GM21515 (cell line): ENCODE data around the gene MMP28.

Experiments
- ATAC-seq: cut with Tn5 transposase; IDR thresholded peaks from one replicate; pipeline ENCODE4 v1.9.1; 2021; ENCODE audit not compliant: unreplicated experiment

Gene MMP28

DNA sequence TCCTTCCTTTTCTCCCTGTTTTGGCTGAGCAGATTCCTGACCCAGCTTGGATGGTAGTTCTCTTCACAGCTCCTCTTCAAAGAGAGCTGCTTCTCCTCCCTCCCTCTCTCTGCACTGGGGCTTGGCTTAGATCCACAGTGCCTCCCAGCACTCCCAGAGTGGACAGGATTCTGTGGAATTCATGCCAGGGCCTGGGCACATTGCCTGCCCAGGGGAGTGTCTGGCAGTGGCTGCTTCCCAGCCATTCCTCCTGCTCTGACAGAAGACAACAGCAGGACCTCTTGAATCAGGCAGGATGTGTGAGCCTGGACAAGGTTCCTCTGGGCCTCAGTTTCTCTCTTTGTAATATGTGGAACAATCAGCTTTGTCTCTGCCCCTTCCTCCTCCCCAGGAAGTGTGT lies 4.5 kb upstream of the MMP28 start:
- ATAC-seq: no peak

GRCh38 chr17:35797918-35798317 lies 2.5 kb upstream of the MMP28 start:
- ATAC-seq: no peak

GRCh38 chr17:35797370-35797769 lies 1.9 kb upstream of the MMP28 start:
- ATAC-seq: no peak

- no peak for ATAC-seq
Observed at GRCh38 chr17:35796942-35797341, 1.5 kb upstream of the MMP28 start.

DNA sequence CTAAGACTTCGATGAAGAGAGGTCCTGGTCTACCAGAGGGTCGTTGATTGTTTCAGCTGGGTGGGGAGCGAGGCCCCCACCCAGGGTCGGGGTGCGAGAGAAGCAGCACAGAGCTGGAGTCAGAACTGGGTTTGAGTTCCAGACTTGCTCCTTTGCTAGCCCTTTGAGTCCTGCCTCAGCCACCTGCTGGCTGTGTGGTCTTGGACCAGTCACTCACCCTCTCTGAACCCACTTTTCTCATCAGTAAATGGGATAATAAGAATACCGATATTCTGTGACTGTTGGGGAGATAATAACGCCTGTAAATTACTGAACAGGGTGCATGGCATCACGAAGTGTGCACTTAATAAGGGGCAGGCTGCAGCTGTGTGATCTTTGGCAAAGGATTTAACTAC lies 427 bp upstream of the MMP28 start:
- no peak for ATAC-seq

GRCh38 chr17:35793257-35793656 lies 2.2 kb downstream of the MMP28 start:
- no peak for ATAC-seq

DNA sequence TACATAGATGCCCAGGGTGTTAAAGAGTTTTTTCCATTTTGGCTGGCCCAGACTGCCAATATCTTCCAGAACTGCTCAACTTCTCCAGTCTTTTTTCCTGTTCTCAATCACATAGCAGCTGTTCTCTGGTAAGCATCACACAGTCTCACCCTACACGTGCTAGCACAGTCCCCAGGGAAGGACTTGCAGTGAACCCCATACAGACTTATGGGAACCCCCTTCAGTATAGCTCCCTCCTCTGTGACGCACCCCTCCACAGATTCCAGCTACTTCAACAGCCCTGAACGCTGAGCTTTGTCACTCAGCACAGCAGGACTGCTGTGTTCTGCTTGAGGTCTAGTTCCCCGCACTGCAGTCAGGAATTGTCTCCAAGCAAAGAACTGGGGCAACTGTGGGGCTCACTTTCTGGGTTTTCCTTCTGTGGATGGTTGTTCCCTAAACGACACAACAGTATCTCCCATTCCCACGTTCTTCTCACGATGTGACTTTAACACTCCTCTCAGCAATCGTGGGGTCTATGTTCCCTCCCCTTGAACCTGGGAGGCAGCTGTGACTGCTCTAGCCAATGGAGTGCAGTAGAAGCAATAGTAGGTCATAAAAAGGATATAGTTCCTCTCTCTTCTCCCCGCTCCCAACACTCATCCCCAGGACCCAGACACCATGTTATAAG lies 3.6 kb downstream of the MMP28 start:
- ATAC-seq: no peak

DNA sequence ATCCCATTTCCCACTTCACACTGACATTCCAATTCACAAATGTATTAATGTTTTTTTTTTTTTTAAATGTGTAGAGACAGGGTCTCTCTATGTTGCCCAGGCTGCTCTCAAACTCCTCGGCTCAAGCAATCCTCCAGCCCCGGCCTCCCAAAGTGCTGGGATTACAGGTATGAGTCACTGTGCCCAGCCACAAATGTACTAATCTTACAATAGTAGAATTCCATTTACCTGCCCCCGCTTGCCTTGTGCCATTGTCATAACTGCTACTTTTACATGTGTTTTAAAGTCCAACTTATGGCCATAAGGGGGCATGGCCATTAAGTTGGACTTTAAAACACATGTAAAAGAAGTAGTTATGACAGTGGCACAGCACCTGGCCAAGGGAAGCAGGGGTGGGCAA lies 4.6 kb downstream of the MMP28 start:
- no peak for ATAC-seq

GRCh38 chr17:35788477-35789368 lies 6.7 kb downstream of the MMP28 start:
- no peak for ATAC-seq

GRCh38 chr17:35786941-35787432 lies 8.5 kb downstream of the MMP28 start:
- no peak for ATAC-seq

- no peak for ATAC-seq
Observed at GRCh38 chr17:35784895-35785294, 10.5 kb downstream of the MMP28 start.

DNA sequence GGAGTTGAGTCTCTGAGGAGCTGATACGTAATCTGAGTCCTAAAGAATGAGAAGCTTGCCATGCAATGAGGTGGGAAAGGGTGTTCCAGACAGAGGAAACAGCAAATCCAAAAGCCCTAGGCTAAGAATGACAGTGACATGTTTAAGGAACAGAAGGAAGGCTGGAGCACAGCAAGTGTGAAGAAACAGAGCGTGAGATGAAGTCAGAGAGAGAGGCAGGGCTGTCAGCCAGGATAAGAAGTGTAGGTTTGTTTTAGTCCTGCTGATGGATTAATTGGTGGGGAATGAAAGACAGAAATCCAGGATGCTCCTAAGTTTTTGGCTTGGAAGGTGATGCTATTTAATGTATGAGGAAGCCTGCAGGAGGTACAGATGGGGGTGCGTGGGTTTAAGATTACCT lies 14.5 kb downstream of the MMP28 start:
- no peak for ATAC-seq

GRCh38 chr17:35778641-35779196 lies 16.7 kb downstream of the MMP28 start:
- no peak for ATAC-seq

- no peak for ATAC-seq
Observed at GRCh38 chr17:35775583-35775982, 19.9 kb downstream of the MMP28 start.

- ATAC-seq: no peak
Observed at GRCh38 chr17:35775039-35775438, 20.4 kb downstream of the MMP28 start.

GRCh38 chr17:35774499-35774898 lies 20.9 kb downstream of the MMP28 start:
- no peak for ATAC-seq

- ATAC-seq: no peak
Observed at GRCh38 chr17:35773679-35774425, 21.6 kb downstream of the MMP28 start.

DNA sequence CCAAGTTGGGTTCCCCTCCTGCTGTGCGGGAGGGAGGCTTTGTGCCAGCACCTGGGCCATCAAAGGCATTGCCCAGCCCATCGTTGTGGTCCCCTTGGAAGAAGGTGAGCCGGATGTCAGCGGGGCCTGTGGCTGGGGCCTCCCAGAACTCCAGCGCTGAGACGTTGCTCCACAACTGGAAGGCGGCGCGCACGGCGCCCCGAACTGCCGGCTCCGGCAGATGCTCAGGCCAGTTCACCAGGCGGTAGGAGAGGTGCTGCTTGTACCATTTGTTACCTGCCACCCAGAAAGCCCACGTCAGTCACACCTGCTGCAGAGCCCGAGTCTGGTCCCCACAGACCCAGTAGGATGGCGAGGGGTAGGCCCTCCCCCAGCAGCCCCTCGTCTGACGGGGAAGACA lies 22.3 kb downstream of the MMP28 start:
- ATAC-seq: no peak

- ATAC-seq: no peak
Observed at GRCh38 chr17:35769895-35770486, 25.4 kb downstream of the MMP28 start.

DNA sequence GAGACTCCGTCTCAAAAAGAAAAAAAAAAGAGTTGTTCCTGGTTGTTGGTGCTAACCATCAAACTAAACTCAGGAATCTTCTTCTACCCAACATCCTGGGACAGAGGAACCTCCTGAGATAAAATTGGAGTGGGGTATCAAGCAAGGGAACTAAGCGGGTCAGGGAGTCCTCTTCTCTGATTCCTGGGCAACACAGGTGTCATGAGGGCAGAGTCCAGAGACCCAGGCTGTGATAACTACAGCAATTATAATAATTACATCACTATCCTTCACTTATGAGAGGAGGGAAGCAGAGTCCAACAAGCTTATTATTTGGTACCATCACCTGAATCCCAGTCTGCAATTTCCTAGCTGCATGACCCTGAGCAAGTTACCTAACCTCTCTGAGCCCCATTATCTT lies 26.6 kb downstream of the MMP28 start:
- no peak for ATAC-seq
